ENCODE results near the gene HNRNPL. TPM values are rescaled to one million over a fixed set of nuclear protein-coding genes. Genes with fewer than 3 reads are reported as not detected.

Gene HNRNPL
- total RNA-seq, 1 experiment from 2014 or later: 710 TPM

DNA sequence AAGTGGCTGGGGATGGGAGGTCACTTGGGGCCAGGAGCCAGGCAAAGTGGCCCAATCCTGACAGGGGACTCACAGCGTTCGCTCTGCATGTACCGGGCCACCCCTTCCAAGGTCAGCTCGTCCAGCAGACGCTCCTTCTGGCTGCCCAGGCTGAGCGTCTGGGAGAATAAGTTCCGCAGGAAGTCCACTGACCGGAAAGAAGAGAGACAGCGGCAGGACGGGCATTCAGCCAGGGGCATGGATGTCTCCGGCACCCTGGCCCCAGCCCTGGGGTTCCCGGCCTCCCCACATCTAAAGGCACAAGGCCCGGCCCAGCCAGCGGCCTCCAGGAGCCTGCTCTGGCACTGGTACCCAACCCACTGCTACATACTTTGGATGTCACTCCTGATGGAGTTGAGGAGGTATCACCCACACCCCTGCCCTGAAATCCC lies 43.6 kb upstream of the HNRNPL start:
- no peak overlapping the region for H2BK120ac ChIP-seq (ENCODE audit: low read depth, low read length, poor library complexity, severe bottlenecking)
- H3K27ac ChIP-seq (ENCODE audit: insufficient read length, low read depth, low read length): no peak overlapping the region
- peak overlapping the region in 1 of 3 experiments; percentile 59; a peak in 1 of 7 replicates for H3K27ac Mint-ChIP-seq
- no peak overlapping the region for H3K18ac ChIP-seq (ENCODE audit: insufficient read length, low read depth, low read length)
- H4K5ac ChIP-seq (ENCODE audit: insufficient read length, low read depth, low read length): no peak overlapping the region
- no peak overlapping the region for H3K9ac ChIP-seq (ENCODE audit: extremely low read depth, insufficient read length, low read length)
- H3K9me3 ChIP-seq (ENCODE audit: control insufficient read depth, low read depth, low read length): no peaks in the 10 kb centered on the region
- no peak for DNase-seq
- H4K20me1 ChIP-seq (ENCODE audit: control insufficient read depth, insufficient read depth, insufficient read length): no peaks in the 10 kb centered on the region
- WGBS (ENCODE audit: extremely low coverage, insufficient read length, low lambda C conversion rate): no CpG with 5 or more reads among the region's 14 CpGs
- peaks cover 8% of the 10 kb centered on the region for H3K27me3 Mint-ChIP-seq (ENCODE audit: low read depth)
- no peak overlapping the region for H3K4me2 ChIP-seq (ENCODE audit: insufficient read depth, insufficient read length, low read length)
- H3K27me3 ChIP-seq (ENCODE audit: insufficient read depth, low read length): no peaks in the 10 kb centered on the region
- no peak overlapping the region for H2AFZ ChIP-seq (ENCODE audit: low read length)
- H3K56ac ChIP-seq (ENCODE audit: insufficient read length, low read depth, low read length): no peak overlapping the region
- no peak overlapping the region for H3T11ph ChIP-seq (ENCODE audit: low read length)
- no peak overlapping the region for H2BK12ac ChIP-seq (ENCODE audit: insufficient read length, low read depth, low read length)
- H3K4me1 ChIP-seq (ENCODE audit: insufficient read depth, low read length): no peaks in the 10 kb centered on the region
- no peaks in the 10 kb centered on the region for H3K9me3 Mint-ChIP-seq
- no peak overlapping the region for H3K23ac ChIP-seq (ENCODE audit: insufficient read length, low read depth, low read length)
- no peak overlapping the region for H2BK5ac ChIP-seq (ENCODE audit: insufficient read length, low read length)
- H3K4me1 Mint-ChIP-seq: peaks cover under 1 to 2% of the 10 kb centered on the region in 2 experiments; a peak in 3 of 4 replicates
- no peak overlapping the region for H2BK20ac ChIP-seq (ENCODE audit: low read depth, low read length, poor library complexity, severe bottlenecking)
- no peak overlapping the region for H3K4ac ChIP-seq (ENCODE audit: low read depth, low read length)
- H2BK15ac ChIP-seq (ENCODE audit: low read depth, low read length): no peak overlapping the region
- no peak overlapping the region for H3K14ac ChIP-seq (ENCODE audit: insufficient read depth, low read length)
- H4K91ac ChIP-seq (ENCODE audit: insufficient read length, low read depth, low read length): no peak overlapping the region
- H2AK5ac ChIP-seq (ENCODE audit: insufficient read length, low read length): no peak overlapping the region
- no peaks in the 10 kb centered on the region for H3K79me2 ChIP-seq (ENCODE audit: insufficient read depth, low read length)
- TF ChIP-seq, protein P1, sequence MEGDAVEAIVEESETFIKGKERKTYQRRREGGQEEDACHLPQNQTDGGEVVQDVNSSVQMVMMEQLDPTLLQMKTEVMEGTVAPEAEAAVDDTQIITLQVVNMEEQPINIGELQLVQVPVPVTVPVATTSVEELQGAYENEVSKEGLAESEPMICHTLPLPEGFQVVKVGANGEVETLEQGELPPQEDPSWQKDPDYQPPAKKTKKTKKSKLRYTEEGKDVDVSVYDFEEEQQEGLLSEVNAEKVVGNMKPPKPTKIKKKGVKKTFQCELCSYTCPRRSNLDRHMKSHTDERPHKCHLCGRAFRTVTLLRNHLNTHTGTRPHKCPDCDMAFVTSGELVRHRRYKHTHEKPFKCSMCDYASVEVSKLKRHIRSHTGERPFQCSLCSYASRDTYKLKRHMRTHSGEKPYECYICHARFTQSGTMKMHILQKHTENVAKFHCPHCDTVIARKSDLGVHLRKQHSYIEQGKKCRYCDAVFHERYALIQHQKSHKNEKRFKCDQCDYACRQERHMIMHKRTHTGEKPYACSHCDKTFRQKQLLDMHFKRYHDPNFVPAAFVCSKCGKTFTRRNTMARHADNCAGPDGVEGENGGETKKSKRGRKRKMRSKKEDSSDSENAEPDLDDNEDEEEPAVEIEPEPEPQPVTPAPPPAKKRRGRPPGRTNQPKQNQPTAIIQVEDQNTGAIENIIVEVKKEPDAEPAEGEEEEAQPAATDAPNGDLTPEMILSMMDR (conservative IDR thresholded peaks at IDR 0.05): no peak
- H3K4me3 Mint-ChIP-seq: no peak overlapping the region
- no peaks in the 10 kb centered on the region for H3K36me3 Mint-ChIP-seq (ENCODE audit: insufficient read depth in 1 of 3, low read depth in 3 of 3)
- H3K79me1 ChIP-seq (ENCODE audit: insufficient read depth, low read depth, low read length, poor library complexity, severe bottlenecking): no peaks in the 10 kb centered on the region
- no peak overlapping the region for H4K8ac ChIP-seq (replicated peaks; ENCODE audit: insufficient read length, low read depth, low read length)
- no peaks in the 10 kb centered on the region for H3K23me2 ChIP-seq (ENCODE audit: insufficient read length, low read depth, low read length, poor library complexity, severe bottlenecking)
